ENCODE results near the gene RBM4B.

RBM4B gene

GRCh38 chr11:66705587-66706335, 28.1 kb upstream of the RBM4B start:
- DNase-seq = no peak

GRCh38 chr11:66704659-66705360, 27.1 kb upstream of the RBM4B start:
- DNase-seq = no peak

GRCh38 chr11:66701432-66702240, 23.9 kb upstream of the RBM4B start:
- DNase-seq = no peak

GRCh38 chr11:66700742-66701141, 23.1 kb upstream of the RBM4B start:
- DNase-seq = no peak

GRCh38 chr11:66700337-66700736, 22.6 kb upstream of the RBM4B start:
- DNase-seq = no peak

- DNase-seq = no peak
Observed at GRCh38 chr11:66698491-66698890, 20.8 kb upstream of the RBM4B start.

GRCh38 chr11:66697988-66698387, 20.3 kb upstream of the RBM4B start:
- DNase-seq = no peak

GRCh38 chr11:66696146-66696545, 18.5 kb upstream of the RBM4B start:
- no peak for DNase-seq

- DNase-seq = peak; percentile 88 to 90
Observed at GRCh38 chr11:66694732-66695207, 17.1 kb upstream of the RBM4B start.

GRCh38 chr11:66694056-66694410, 16.3 kb upstream of the RBM4B start:
- no peak for DNase-seq

- no peak for DNase-seq
Observed at GRCh38 chr11:66693356-66694055, 15.8 kb upstream of the RBM4B start.

- no peak for DNase-seq
Observed at GRCh38 chr11:66692871-66693331, 15.2 kb upstream of the RBM4B start.

GRCh38 chr11:66692446-66692845, 14.8 kb upstream of the RBM4B start:
- DNase-seq = no peak

- no peak for DNase-seq
Observed at GRCh38 chr11:66691311-66691980, 13.8 kb upstream of the RBM4B start.

- DNase-seq = no peak
Observed at GRCh38 chr11:66689661-66690590, 12.2 kb upstream of the RBM4B start.

GRCh38 chr11:66688561-66689534, 11.2 kb upstream of the RBM4B start:
- DNase-seq = no peak

- DNase-seq = no peak
Observed at GRCh38 chr11:66687831-66688281, 10.2 kb upstream of the RBM4B start.

GRCh38 chr11:66686801-66687750, 9.4 kb upstream of the RBM4B start:
- DNase-seq = no peak

All from AML-193 (cell line).